AG04449 (cell line): ENCODE results near the gene POLR1A.

Experiments
- CTCF ChIA-PET: fragments of 350-600 bp; formaldehyde crosslinking; extraction: SDS; loops from one replicate; lab custom pipeline; 2021; ENCODE audit warnings: antibody characterized with exemption; lab: Yijun Ruan, JAX
- POLR2A ChIA-PET: fragments of 400-600, 350-600 bp; formaldehyde crosslinking; extraction: SDS; loops from one replicate; lab custom pipeline; 2020; ENCODE audit warnings: antibody characterized with exemption, inconsistent platforms; lab: Yijun Ruan, JAX
- DNase-seq: peaks from one replicate; pipeline ENCODE4 v3.0.0-alpha.2; 2010; ENCODE audit warnings: low read depth, low spot score
- H3K4me3 ChIP-seq: 2 replicates; pipeline ENCODE4 v1.5.1; 2011; ENCODE audit warnings: low read depth, mild to moderate bottlenecking, control low read depth, low read length
- TF ChIP-seq, protein P1 (sequence below): IDR thresholded peaks from one replicate; pipeline ENCODE4 v1.5.1; 2011; ENCODE audit warnings: mild to moderate bottlenecking, moderate library complexity, low read length, control low read depth, inconsistent platforms; ENCODE audit not compliant: insufficient read depth; ENCODE audit errors: missing control alignments

Gene POLR1A

DNA sequence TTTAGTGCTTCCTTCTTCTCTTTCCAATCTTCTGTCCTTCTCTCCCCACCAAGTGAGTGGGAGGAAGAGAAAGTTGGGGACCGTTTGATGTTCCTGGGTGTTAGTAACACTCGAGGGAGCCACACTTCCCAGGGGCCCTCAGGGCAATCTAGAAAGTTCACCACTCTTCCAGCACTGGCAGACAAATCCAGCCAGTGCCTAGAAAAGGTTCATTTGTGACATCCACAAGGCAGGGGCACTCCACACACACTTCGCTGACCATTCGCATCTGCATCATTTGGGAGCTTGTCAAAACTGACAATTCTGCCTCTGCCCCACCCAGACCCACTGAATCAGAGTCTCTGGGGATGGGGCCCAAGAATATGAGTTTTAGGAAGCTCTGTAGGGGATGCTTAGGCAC, 130.1 kb downstream of the POLR1A start:
- POLR2A ChIA-PET: no interaction called here
- DNase-seq: no peak
- H3K4me3 ChIP-seq: no peak overlapping the region
- TF ChIP-seq, protein P1, sequence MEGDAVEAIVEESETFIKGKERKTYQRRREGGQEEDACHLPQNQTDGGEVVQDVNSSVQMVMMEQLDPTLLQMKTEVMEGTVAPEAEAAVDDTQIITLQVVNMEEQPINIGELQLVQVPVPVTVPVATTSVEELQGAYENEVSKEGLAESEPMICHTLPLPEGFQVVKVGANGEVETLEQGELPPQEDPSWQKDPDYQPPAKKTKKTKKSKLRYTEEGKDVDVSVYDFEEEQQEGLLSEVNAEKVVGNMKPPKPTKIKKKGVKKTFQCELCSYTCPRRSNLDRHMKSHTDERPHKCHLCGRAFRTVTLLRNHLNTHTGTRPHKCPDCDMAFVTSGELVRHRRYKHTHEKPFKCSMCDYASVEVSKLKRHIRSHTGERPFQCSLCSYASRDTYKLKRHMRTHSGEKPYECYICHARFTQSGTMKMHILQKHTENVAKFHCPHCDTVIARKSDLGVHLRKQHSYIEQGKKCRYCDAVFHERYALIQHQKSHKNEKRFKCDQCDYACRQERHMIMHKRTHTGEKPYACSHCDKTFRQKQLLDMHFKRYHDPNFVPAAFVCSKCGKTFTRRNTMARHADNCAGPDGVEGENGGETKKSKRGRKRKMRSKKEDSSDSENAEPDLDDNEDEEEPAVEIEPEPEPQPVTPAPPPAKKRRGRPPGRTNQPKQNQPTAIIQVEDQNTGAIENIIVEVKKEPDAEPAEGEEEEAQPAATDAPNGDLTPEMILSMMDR: no peak
- CTCF ChIA-PET: interaction anchor here (0.7 kb wide), 1 partner anchor 86 kb away, joined by 4 read pairs; no protein-coding TSS in a partner anchor

DNA sequence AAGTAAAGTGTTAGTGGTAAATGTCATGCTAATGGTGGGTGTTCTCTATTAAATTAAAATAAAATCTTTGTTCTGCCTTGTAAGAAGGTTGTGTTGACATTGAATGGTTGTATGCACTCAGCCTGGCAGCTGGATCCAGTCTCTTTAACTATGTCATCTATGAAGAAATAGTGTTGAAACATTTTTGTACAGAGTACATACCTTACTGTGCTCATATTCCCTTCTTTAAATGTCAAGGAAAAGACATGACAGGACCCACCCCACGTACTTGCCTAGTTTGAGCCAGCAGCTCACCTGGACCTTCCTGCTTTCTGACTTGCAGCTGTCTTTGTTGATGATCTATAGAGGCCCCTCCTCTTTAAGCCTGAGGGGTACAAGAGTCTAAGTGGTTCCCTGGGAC, 131.3 kb downstream of the POLR1A start:
- CTCF ChIA-PET: no interaction called here
- no peak overlapping the region for H3K4me3 ChIP-seq
- TF ChIP-seq, protein P1: no peak
- POLR2A ChIA-PET: no interaction called here
- DNase-seq: no peak

DNA sequence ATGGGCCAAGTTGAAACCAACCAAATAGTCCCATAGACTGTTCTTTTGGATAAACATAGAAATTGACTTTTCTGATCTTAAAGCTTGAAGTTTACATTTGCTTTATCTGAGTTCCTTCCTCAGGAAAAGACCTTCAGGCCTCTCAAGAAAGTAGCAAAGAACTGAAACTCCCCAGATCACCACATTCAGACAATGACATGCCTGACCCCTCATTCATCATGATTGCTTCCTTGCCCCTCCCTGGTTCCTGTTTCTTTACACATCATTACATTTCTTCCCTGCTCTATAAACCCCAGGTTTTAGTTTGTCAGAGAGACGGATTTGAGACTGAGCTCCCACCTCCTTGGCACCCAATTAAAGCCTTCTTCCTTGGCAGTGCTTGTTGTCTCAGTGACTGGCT, 133.3 kb downstream of the POLR1A start:
- H3K4me3 ChIP-seq: no peak overlapping the region
- CTCF ChIA-PET: interaction anchor here (1.2 to 2.0 kb wide), 3 partner anchors 13 to 145 kb away, joined by 4 to 5 read pairs (median 4); no protein-coding TSS in a partner anchor
- TF ChIP-seq, protein P1: no peak

DNA sequence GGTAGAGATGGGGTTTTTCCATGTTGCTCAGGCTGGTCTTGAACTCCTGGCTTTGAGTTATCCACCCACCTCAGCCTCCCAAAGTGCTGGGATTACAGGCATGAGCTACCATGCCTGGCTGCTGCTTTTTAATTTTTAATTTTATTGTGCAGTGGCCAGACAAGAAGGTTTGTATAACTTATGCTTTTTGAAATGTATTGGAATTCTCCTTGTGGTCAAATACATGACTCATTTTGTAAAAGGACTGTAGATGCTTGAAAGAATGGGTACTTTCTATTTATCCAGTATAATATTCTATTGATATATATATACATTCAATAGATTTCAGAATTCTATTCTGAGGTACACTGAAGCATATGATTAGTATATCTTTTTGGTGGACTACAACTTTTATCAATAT, 134.3 kb downstream of the POLR1A start:
- DNase-seq: peak; percentile 21
- no peak overlapping the region for H3K4me3 ChIP-seq
- POLR2A ChIA-PET: interaction anchor here (0.6 kb wide), 1 partner anchor 74 kb away, joined by 3 read pairs; no protein-coding TSS in a partner anchor
- TF ChIP-seq, protein P1: no peak
- CTCF ChIA-PET: interaction anchor here (2.0 kb wide), 1 partner anchor 12 kb away, joined by 5 read pairs; no protein-coding TSS in a partner anchor

More for the DNA sequence above, 133.3 kb downstream of the POLR1A start:
- no peak for DNase-seq
- POLR2A ChIA-PET: no interaction called here
